GM18907 (cell line): ENCODE data around the gene COX6A2.

Experiments used
- ATAC-seq: cut with Tn5 transposase; IDR thresholded peaks from one replicate; pipeline ENCODE4 v1.9.1; 2021; ENCODE audit warnings: mild to moderate bottlenecking, moderate library complexity; ENCODE audit not compliant: unreplicated experiment

The COX6A2 gene

DNA sequence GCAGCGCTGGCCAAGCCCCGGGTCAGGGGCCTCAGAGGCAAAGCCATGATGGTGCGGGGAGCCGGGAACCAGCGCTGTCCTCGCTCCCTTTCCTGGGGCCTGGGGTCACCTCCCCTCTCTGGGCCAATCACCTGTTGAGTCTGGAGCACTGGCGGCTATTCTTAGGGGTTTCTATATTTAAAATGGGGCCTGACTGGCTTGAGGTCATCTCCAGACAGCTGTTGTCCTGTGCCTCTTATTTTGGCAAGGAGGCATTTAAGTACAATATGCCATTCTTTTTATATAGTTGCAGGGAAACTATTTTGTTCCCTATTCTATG, at the start of gene COX6A2:
TSS of gene COX6A2 (minus strand) at position 82 of the 319 bp plus-strand sequence. CDS start at position 47, 35 bp downstream.
- ATAC-seq = no peak

DNA sequence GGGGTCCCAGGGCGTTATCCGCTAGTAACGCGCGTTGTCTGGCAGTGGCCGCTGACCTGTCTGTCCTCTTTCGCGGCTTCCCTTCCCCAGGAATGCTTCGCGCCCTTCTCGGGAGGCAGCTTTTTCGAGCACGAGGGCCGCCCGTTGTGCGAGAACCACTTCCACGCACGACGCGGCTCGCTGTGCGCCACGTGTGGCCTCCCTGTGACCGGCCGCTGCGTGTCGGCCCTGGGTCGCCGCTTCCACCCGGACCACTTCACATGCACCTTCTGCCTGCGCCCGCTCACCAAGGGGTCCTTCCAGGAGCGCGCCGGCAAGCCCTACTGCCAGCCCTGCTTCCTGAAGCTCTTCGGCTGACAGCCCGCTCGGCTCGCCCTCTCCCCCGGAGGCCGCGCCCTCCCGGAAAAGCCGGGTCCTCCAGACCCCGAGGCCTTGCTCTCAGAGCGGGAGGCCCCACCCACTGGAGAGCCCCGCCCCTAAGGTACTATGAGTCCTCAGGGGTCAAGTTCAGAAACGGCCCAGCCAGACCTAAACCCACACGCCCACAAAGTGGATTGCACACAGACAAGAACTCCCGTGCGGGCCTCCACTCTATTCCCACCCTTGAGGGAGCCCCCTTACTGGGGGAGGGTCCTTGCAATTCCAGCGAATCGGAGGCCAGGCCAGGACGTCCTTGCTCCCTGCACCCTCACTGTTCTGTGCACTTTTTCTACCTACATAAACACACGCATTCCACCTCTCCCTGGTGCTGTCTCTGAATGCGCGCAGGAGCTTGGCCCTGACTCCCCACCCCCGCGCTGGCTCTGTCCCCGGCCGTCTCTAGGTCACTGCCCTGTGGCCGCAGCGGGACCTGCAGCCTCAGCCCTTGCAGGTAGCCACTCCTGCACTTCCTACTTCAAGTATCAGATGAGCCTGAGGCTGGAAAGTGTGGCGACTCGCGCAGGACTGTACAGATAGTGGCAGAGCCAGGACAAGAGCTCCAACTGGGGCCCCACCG, 49.4 kb upstream of the COX6A2 start:
- ATAC-seq = peak; percentile 36

DNA sequence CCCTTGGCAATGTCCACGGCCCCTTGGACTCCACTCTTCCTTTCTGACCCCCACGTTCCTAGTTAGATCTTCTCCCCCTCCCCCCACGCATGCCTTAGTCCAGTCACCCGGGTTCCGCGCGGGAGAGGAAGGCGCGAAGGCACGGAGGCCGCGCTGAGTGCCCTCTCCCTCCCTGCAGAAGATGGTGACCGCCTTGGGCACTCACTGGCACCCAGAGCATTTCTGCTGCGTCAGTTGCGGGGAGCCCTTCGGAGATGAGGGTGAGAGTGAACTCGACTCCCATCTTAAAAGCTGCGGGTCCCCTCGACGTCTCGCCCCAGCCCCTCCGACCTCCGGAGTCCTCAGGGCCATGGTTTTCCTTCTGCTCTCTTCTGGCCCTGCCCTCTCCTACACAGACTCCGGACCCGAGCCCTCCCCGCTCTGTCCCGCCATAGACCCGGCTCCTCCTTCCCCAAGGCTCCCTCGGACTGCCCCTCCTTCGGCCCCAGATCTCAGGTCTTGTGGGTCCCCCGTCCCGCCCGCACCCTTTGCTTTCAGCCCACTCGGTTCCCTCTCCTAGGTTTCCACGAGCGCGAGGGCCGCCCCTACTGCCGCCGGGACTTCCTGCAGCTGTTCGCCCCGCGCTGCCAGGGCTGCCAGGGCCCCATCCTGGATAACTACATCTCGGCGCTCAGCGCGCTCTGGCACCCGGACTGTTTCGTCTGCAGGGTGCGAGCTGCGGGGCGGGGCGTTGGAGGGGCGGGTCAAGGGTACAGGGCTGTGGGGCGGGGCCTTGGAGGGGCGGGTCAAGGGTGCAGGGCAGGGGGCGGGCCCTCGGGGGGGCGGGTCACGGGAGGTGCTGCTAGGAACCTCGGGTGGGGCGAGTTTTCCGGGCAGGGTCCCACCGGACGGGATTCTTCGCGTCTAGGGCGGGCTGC, 48.4 kb upstream of the COX6A2 start:
- peak; percentile 65 for ATAC-seq

- ATAC-seq = no peak
These were observed 47.8 kb upstream of the COX6A2 start for GRCh38 chr16:31475946-31476302.

DNA sequence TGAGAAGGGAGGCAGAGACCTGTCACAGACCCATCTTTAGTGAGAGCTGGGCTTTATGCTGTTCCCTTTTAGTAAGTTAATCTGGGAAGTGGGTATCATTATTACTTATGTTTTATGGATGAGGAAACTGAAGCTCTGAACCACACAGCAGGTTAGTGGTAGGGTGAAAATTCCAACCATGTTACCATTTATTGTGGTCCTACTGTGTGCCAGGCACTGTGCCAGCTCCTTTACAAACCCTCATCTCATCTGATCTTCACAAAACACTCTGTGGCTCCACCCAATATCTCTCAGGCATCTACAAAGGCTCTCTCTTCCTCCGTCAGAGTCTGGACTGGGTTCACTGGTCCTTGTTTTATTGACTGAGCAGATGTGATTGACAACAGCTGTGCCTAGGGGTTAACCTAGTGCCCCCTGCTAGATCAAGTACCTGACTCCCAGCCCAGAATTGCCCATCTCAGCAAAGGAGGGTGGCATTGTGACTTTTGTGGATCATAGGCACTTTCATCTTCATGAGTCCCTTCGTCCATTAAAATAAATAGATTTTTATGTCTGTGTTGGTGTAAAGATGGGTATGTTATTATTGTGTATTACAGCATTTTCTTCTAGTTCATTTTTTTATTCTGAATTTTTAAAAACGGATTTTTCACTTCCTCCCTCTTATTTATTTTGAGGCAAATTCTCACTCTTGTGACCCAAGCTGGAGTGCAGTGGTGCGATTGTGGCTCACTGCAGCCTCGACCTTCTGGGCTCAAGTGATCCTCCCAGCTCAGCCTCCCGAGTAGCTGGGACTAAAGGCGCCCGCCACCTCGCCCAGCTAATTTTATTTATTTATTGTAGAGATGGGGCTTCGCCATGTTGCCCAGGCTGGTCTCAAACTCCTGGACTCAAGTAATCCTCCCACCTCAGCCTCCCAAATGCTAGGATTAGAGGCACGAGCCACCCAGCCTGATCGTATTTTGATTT, 46.9 kb upstream of the COX6A2 start:
- ATAC-seq = no peak

- no peak for ATAC-seq
These were observed 46.1 kb upstream of the COX6A2 start for GRCh38 chr16:31474173-31474714.

GRCh38 chr16:31473264-31473984, 45.3 kb upstream of the COX6A2 start:
- no peak for ATAC-seq

- no peak for ATAC-seq
These were observed 44.6 kb upstream of the COX6A2 start for GRCh38 chr16:31472709-31473203.

DNA sequence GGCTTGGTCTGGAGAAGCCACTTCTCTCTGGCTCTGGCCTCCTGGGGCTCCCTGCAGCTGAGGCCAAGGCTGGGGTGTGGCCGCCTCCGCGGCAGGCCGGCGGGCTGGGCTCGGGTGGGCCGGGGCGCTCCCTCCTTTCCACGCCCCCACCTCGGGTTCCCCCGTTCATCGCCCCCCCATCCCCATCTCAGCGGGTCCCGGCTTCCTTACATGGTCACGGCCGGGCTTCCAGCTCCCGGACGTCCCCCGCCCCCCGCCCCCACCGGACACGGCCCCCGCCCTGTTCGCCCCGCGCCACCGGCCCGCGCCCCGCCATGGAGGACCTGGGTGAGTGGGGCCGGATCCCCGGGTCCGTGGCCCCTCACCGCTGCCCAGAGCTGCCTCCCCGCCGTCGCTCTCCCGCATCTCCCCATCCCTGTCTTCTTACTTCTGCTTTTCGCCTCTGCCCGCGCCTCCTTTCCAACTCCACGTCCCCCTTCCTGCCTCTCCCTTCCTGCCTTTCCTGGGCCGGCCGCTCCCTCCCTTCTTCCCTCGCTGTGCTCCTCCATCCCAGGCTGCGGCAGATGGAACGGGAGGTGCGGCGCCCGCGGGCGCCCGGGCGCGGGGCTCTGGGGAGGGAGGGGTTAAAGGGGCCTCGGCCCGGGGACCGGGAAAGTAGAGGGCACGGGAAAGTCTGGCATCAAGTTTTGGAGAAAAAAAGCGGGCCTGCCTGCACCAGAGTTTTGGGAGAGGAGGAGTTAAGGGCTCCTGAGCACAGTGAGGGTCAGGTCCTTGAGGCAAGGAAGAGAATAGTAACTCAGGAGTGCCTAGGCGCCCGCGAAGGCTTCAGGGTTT, 43.9 kb upstream of the COX6A2 start, which contains the start of gene TGFB1I1:
TSS of gene TGFB1I1 (plus strand) at position 278 of the 834 bp plus-strand sequence. CDS start at position 315, 37 bp downstream.
- ATAC-seq = no peak

GRCh38 chr16:31471241-31471874, 43.2 kb upstream of the COX6A2 start:
- no peak for ATAC-seq

- no peak for ATAC-seq
These were observed 42.5 kb upstream of the COX6A2 start for GRCh38 chr16:31470615-31471014.

DNA sequence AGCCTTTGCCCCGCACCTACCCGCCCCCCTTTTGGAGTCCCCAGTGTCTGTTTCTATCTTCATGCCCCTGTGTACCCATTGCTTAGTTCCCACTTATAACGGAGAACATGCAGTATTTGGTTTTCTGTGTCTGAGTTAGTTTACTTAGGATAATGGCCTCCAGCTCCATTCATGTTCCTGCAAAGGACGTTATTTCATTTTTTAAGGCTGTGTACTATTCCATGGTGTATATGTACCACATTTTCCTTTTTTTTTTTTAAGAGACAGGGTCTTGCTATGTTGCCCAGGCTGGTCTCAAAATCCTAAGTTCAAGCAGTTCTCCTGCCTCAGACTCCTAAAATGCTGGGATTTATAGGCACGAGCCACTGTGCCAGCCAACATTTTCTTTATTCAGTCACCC, 39.7 kb upstream of the COX6A2 start:
- ATAC-seq = no peak

- peak; percentile 67 for ATAC-seq
These were observed 39.1 kb upstream of the COX6A2 start for GRCh38 chr16:31467151-31467773.

GRCh38 chr16:31466381-31466841, 38.3 kb upstream of the COX6A2 start:
- no peak for ATAC-seq

DNA sequence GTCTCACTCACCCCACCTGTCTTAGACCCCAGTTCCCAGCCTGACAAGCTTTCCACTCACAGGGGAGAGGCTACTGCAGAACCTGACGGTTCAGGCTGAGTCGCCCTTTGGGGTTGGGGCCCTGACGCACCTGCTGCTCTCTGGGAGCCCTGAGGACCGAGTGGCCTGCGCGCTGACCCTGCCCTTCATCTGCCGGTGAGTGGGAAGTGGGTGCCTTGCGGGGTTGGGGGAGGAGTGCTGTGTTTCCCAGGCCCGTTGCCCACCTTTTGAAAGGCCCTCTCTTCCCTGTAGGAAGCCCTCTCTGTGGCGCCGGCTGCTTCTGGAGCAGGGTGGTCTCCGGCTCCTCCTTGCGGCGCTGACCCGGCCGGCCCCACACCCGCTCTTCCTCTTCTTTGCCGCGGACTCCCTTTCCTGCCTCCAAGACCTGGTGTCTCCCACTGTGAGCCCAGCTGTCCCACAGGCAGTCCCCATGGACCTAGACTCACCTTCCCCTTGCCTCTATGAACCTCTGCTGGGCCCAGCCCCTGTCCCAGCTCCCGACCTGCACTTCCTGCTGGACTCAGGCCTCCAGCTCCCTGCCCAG, 37.7 kb upstream of the COX6A2 start:
- no peak for ATAC-seq

- no peak for ATAC-seq
These were observed 36.7 kb upstream of the COX6A2 start for GRCh38 chr16:31464781-31465260.

DNA sequence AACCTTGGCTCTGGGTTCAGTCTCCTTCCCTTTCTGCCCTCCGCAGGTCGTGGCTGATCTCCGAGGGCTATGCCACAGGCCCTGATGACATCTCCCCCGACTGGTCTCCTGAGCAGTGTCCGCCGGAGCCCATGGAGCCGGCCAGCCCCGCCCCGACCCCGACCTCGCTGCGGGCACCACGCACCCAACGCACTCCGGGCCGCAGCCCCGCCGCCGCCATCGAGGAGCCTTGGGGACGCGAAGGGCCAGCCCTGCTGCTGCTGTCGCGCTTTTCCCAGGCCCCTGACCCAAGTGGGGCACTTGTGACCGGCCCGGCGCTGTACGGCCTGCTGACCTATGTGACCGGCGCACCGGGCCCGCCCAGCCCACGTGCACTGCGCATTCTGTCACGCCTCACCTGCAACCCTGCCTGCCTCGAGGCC, 36.2 kb upstream of the COX6A2 start:
- no peak for ATAC-seq
